ENCODE data around the gene COPS4. TPM values are rescaled to one million over a fixed set of nuclear protein-coding genes. Genes with fewer than 3 reads are reported as not detected.
A peak's percentile ranks its signal among the peaks of the same experiment; 100 is the strongest.
"Not testable (repeated sequence)": the region's sequence is repeated elsewhere in the genome, so short reads cannot be mapped to it uniquely, and the experiment has no call there.

COPS4 gene
- total RNA-seq, 4 donors from 2014 or later, result 67.9 to 151 (median 91.9) TPM

- ATAC-seq, result no peak
- Histone ChIP-seq H3K9me3 (no peaks in the 10 kb centered on the region), H3K36me3 (no peaks in the 10 kb centered on the region), H3K27me3 (no peaks in the 10 kb centered on the region), H3K4me3 (no peak overlapping the region), H3K4me1 (no peaks in the 10 kb centered on the region), H3K27ac (no peak overlapping the region)
- in situ Hi-C loops (cut with MboI; ENCODE audit: low sequenced_read_pairs in 4 of 4), result no loop called here
- no peak for DNase-seq
- intact Hi-C loops (cut with DNase I; ENCODE audit: low total_unique reads), result no loop called here
- TF ChIP-seq POLR2A (IDR thresholded peaks at IDR 0.05) (no peak), CTCF (IDR thresholded peaks at IDR 0.05 in 4 of 5, conservative IDR thresholded peaks at IDR 0.05 in 1 of 5) (no peak)
Measured at GRCh38 chr4:82994834-82995233, 40.1 kb upstream of the COPS4 start.

- Histone ChIP-seq H3K9me3 (no peaks in the 10 kb centered on the region), H3K27ac (no peak overlapping the region)
- in situ Hi-C loops (cut with MboI; ENCODE audit: low sequenced_read_pairs in 4 of 4), result no loop called here
Measured at GRCh38 chr4:82998898-82999297, 36.1 kb upstream of the COPS4 start.

GRCh38 chr4:83002329-83002728 lies 32.7 kb upstream of the COPS4 start:
- ATAC-seq, result no peak
- H3K36me3 ChIP-seq, result no peaks in the 10 kb centered on the region
- H3K4me3 ChIP-seq, result no peak overlapping the region
- intact Hi-C loops (cut with DNase I; ENCODE audit: low total_unique reads), result no loop called here
- H3K27me3 ChIP-seq, result no peaks in the 10 kb centered on the region
- no peak for TF ChIP-seq CTCF (IDR thresholded peaks at IDR 0.05 in 4 of 5, conservative IDR thresholded peaks at IDR 0.05 in 1 of 5)
- TF ChIP-seq POLR2A (IDR thresholded peaks at IDR 0.05), result no peak
- in situ Hi-C loops (cut with MboI; ENCODE audit: low sequenced_read_pairs in 4 of 4), result loop anchor here in 2 of 4 donors (10.0 to 25.0 kb wide), 3 partner anchors 98 to 565 kb away; partner anchors contain the start of genes ENOPH1 (in 1 of the 2), HELQ (in 1 of the 2), HNRNPDL (in 1 of the 2) and MRPS18C (in 1 of the 2)
- no peaks in the 10 kb centered on the region for H3K4me1 ChIP-seq
- no peaks in the 10 kb centered on the region for H3K9me3 ChIP-seq
- no peak for DNase-seq
- H3K27ac ChIP-seq, result no peak overlapping the region

More at GRCh38 chr4:82998898-82999297, 36.1 kb upstream of the COPS4 start:
- ATAC-seq (no peak), DNase-seq (no peak)
- no peaks in the 10 kb centered on the region for H3K36me3 ChIP-seq
- H3K4me3 ChIP-seq, result no peak overlapping the region
- no peaks in the 10 kb centered on the region for H3K27me3 ChIP-seq
- no peak for TF ChIP-seq CTCF (IDR thresholded peaks at IDR 0.05 in 4 of 5, conservative IDR thresholded peaks at IDR 0.05 in 1 of 5)
- TF ChIP-seq POLR2A (IDR thresholded peaks at IDR 0.05), result no peak
- intact Hi-C loops (cut with DNase I; ENCODE audit: low total_unique reads), result no loop called here
- H3K4me1 ChIP-seq, result no peaks in the 10 kb centered on the region

- DNase-seq; H3K27me3 ChIP-seq; H3K4me1 ChIP-seq; H3K9me3 ChIP-seq; intact Hi-C loops (cut with DNase I; ENCODE audit: low total_unique reads); H3K27ac ChIP-seq; H3K4me3 ChIP-seq; H3K36me3 ChIP-seq; ATAC-seq: not testable (repeated sequence)
- in situ Hi-C loops (cut with MboI; ENCODE audit: low sequenced_read_pairs in 4 of 4), result loop anchor here in 2 of 4 donors (10.0 to 25.0 kb wide), 3 partner anchors 98 to 566 kb away; partner anchors contain the start of genes ENOPH1 (in 1 of the 2), HELQ (in 1 of the 2), HNRNPDL (in 1 of the 2) and MRPS18C (in 1 of the 2)
Measured at GRCh38 chr4:83003044-83003791, 31.8 kb upstream of the COPS4 start.

- H3K27me3 ChIP-seq, result no peaks in the 10 kb centered on the region
- H3K36me3 ChIP-seq, result no peaks in the 10 kb centered on the region
- peak overlapping the region; percentile 76 to 94 (median 88) for H3K4me3 ChIP-seq
- H3K9me3 ChIP-seq, result no peaks in the 10 kb centered on the region
- no peak for ATAC-seq
- DNase-seq, result no peak
- TF ChIP-seq CTCF (IDR thresholded peaks at IDR 0.05 in 4 of 5, conservative IDR thresholded peaks at IDR 0.05 in 1 of 5) (no peak), POLR2A (IDR thresholded peaks at IDR 0.05) (no peak)
- intact Hi-C loops (cut with DNase I; ENCODE audit: low total_unique reads), result loop anchor here (1.0 kb wide), 1 partner anchor 119 kb away; no protein-coding TSS in a partner anchor
- in situ Hi-C loops (cut with MboI; ENCODE audit: low sequenced_read_pairs in 4 of 4), result loop anchor here in 2 of 4 donors (10.0 to 25.0 kb wide), 3 partner anchors 105 to 572 kb away; partner anchors contain the start of genes ENOPH1 (in 1 of the 2), HELQ (in 1 of the 2), HNRNPDL (in 1 of the 2) and MRPS18C (in 1 of the 2)
- H3K4me1 ChIP-seq, result peaks cover 27 to 33% of the 10 kb centered on the region in 2 donors
- H3K27ac ChIP-seq, result peak overlapping the region; percentile 90 to 96 (median 94)
Measured at GRCh38 chr4:83009529-83009928, 25.5 kb upstream of the COPS4 start.
